Adrenal gland (tissue), 19 donors: Measurements from ENCODE around the gene TCEAL4. TPM values are rescaled to one million over a fixed set of nuclear protein-coding genes. Genes with fewer than 3 reads are reported as not detected.

Source experiments
- DNase-seq, 7 donors: peaks; one replicate each; pipeline ENCODE4 v3.0.0-alpha.2; 2019 to 2020
- H3K27ac ChIP-seq, 5 donors: fragments of 200-600 bp; sonication (generic) in 4 of 5; 1 replicate in 3 of 5; 2 replicates in 2 of 5; pipeline versions ENCODE4 v1.5.1 to v1.8.0; 2016 to 2020; ENCODE audit warnings: mild to moderate bottlenecking in 1 of 5
- H3K27me3 ChIP-seq: fragments of 200-600 bp; 2 replicates; pipeline ENCODE4 v1.8.0; 2021
- H3K36me3 ChIP-seq, 2 donors: fragments of 200-600 bp; replicated peaks in 1 of 2; 1 replicate in 1 of 2; 2 replicates in 1 of 2; pipeline versions ENCODE4 v1.5.1 to v1.8.0; 2018 to 2022
- H3K4me1 ChIP-seq, 2 donors: fragments of 200-600 bp; replicated peaks in 1 of 2; 1 replicate in 1 of 2; 2 replicates in 1 of 2; pipeline versions ENCODE4 v1.5.1 to v1.8.0; 2018 to 2021
- H3K4me3 ChIP-seq, 4 donors: fragments of 200-600 bp; sonication (generic) in 3 of 4; one replicate each; pipeline ENCODE4 v1.5.1; 2016 to 2018
- H3K9me3 ChIP-seq, 3 donors: fragments of 200-600 bp; sonication (generic) in 1 of 3; replicated peaks in 1 of 3; 1 replicate in 2 of 3; 2 replicates in 1 of 3; pipeline versions ENCODE4 v1.5.1 to v1.8.0; 2016 to 2021
- POLR2A ChIP-seq, 2 donors: fragments of 450-650 bp; IDR thresholded peaks; one replicate each; pipeline ENCODE4 v1.6.1; 2017; ENCODE audit warnings: antibody characterized with exemption in 2 of 2, mild to moderate bottlenecking in 2 of 2, moderate library complexity in 1 of 2
- WGBS, 4 donors: extraction: QIAGEN DNeasy Blood & Tissue Kit in 2 of 4; methylation state at CpG; one replicate each; pipeline versions ENCODE4 v1.1.5 to v1.1.7; 2013 to 2017; 5-methylcytosine and 5-hydroxymethylcytosine counted together
- intact Hi-C, 2 donors: fragments of 100-400 bp; cut with DNase I; formaldehyde crosslinking; loops; one replicate each; pipeline versions ENCODE4 v1.14.1 to v1.15.0; 2022 to 2023
- long read RNA-seq, 10 donors: library from polyadenylated mRNA in 3 of 10; unstranded in 2 of 10; stranded (forward) in 1 of 10; transcript quantifications; one replicate each; pipeline ENCODE4 v2.0.0 and lab custom pipeline, GENCODE V29; 2021 to 2026
- polyA plus RNA-seq, 3 donors: library from polyadenylated mRNA; stranded (reverse); fragments of 200-250 nt in 2 of 3; fragments of 350-450 nt in 1 of 3; fragmentation: Illumina TruSeq in 1 of 3; extraction: RNeasy Lipid Tissue Mini Kit (QIAGEN cat#74804) in 1 of 3; gene quantifications; one replicate each; pipeline ENCODE4 v1.2.3, GENCODE V29; 2013 to 2014
- total RNA-seq, 9 donors: library from RNA; depleted of rRNA in 4 of 9; stranded (reverse); fragments of >200 nt in 4 of 9; fragments of 120-200 nt in 1 of 9; fragmentation: NEBNext Ultra II Directional in 1 of 9; extraction: Animal tissue kit (Norgen Biotek cat#: 25700) in 1 of 9; gene quantifications; one replicate each; pipeline versions ENCODE4 v1.1.0 to v1.2.4, GENCODE V29; 2013 to 2023
- TF ChIP-seq, protein P1 (sequence below), 6 experiments: fragments of 450-650 bp in 4 of 6; fragments of 200-600 bp in 2 of 6; sonication (generic) in 1 of 6; IDR thresholded peaks; 1 replicate in 5 of 6; 2 replicates in 1 of 6; pipeline versions ENCODE4 v1.5.1 to v1.8.0; 2016 to 2021; ENCODE audit warnings: antibody characterized with exemption in 6 of 6, mild to moderate bottlenecking in 2 of 6, moderate library complexity in 1 of 6
- donor health status: healthy with polysubstance abuse.
- donor health status: Bipolar disorder and iron deficiency.
- donor health status: DM: yes; HTN: yes; CAD: no.
- donor health status: DM: no; HTN: no; CAD: no.
- donor health status: DM: no; HTN: no; CAD: no.
- donor health status: DM: yes; HTN: yes; CAD: no.

The TCEAL4 gene
- total RNA-seq: 100 to 1,000 TPM in 8 of 9 donors, 10 to 100 TPM in 1; 64.9 to 158 (median 135) TPM
- polyA plus RNA-seq: 100 to 1,000 TPM; 260 to 620 (median 476) TPM
- long read RNA-seq, donor 1, transcript TCEAL4-204 (2 exons, 891 nt): minor isoform, 9 of 112 reads
- long read RNA-seq, donor 1, transcript TCEAL4-208 (3 exons, 1,273 nt): major isoform, 84 of 112 reads
- long read RNA-seq, donor 1, transcript TCEAL4-212 (3 exons, 1,008 nt): minor isoform, 7 of 112 reads
- long read RNA-seq, donor 1, transcript TCEAL4-206 (3 exons, 1,135 nt): minor isoform, 5 of 112 reads
- long read RNA-seq, donor 1, partial matches to known transcripts: 0 of 112 reads
- long read RNA-seq, donor 1, other reads (novel, unspliced or antisense): 5 of 112 reads
- long read RNA-seq, donor 2, transcript TCEAL4-208 (3 exons, 1,273 nt): major isoform, 81 of 108 reads
- long read RNA-seq, donor 2, transcript TCEAL4-212 (3 exons, 1,008 nt): minor isoform, 6 of 108 reads
- long read RNA-seq, donor 2, transcript TCEAL4-204 (2 exons, 891 nt): minor isoform, 9 of 108 reads
- long read RNA-seq, donor 2, partial matches to known transcripts: 0 of 108 reads
- long read RNA-seq, donor 2, other reads (novel, unspliced or antisense): 6 of 108 reads
- long read RNA-seq, donor 3, transcript TCEAL4-208 (3 exons, 1,273 nt): major isoform, 52 of 69 reads
- long read RNA-seq, donor 3, partial matches to known transcripts: 0 of 69 reads
- long read RNA-seq, donor 3, other reads (novel, unspliced or antisense): 6 of 69 reads
- long read RNA-seq, donor 4, transcript TCEAL4-208 (3 exons, 1,273 nt): major isoform, 86 of 105 reads
- long read RNA-seq, donor 4, transcript TCEAL4-212 (3 exons, 1,008 nt): minor isoform, 5 of 105 reads
- long read RNA-seq, donor 4, transcript TCEAL4-206 (3 exons, 1,135 nt): minor isoform, 6 of 105 reads
- long read RNA-seq, donor 4, partial matches to known transcripts: 4 of 105 reads
- long read RNA-seq, donor 4, other reads (novel, unspliced or antisense): 4 of 105 reads
- long read RNA-seq, donor 5, transcript TCEAL4-206 (3 exons, 1,135 nt): minor isoform, 10 of 166 reads
- long read RNA-seq, donor 5, transcript TCEAL4-208 (3 exons, 1,273 nt): major isoform, 139 of 166 reads
- long read RNA-seq, donor 5, transcript TCEAL4-212 (3 exons, 1,008 nt): minor isoform, 5 of 166 reads
- long read RNA-seq, donor 5, partial matches to known transcripts: 0 of 166 reads
- long read RNA-seq, donor 5, other reads (novel, unspliced or antisense): 9 of 166 reads
- long read RNA-seq, donor 6, transcript TCEAL4-208 (3 exons, 1,273 nt): major isoform, 82 of 124 reads
- long read RNA-seq, donor 6, transcript TCEAL4-206 (3 exons, 1,135 nt): minor isoform, 8 of 124 reads
- long read RNA-seq, donor 6, transcript TCEAL4-212 (3 exons, 1,008 nt): minor isoform, 13 of 124 reads
- long read RNA-seq, donor 6, partial matches to known transcripts: 1 of 124 reads
- long read RNA-seq, donor 6, other reads (novel, unspliced or antisense): 15 of 124 reads
- long read RNA-seq, donor 7, transcript TCEAL4-212 (3 exons, 1,008 nt): minor isoform, 5 of 47 reads
- long read RNA-seq, donor 7, transcript TCEAL4-208 (3 exons, 1,273 nt): major isoform, 37 of 47 reads
- long read RNA-seq, donor 7, partial matches to known transcripts: 0 of 47 reads
- long read RNA-seq, donor 7, other reads (novel, unspliced or antisense): 0 of 47 reads
- long read RNA-seq, donor 8, transcript TCEAL4-208 (3 exons, 1,273 nt): major isoform, 68 of 92 reads
- long read RNA-seq, donor 8, transcript TCEAL4-212 (3 exons, 1,008 nt): minor isoform, 8 of 92 reads
- long read RNA-seq, donor 8, partial matches to known transcripts: 0 of 92 reads
- long read RNA-seq, donor 8, other reads (novel, unspliced or antisense): 7 of 92 reads
- long read RNA-seq, donor 9, transcript TCEAL4-204 (2 exons, 891 nt): minor isoform, 9 of 90 reads
- long read RNA-seq, donor 9, transcript TCEAL4-212 (3 exons, 1,008 nt): minor isoform, 12 of 90 reads
- long read RNA-seq, donor 9, transcript TCEAL4-208 (3 exons, 1,273 nt): major isoform, 56 of 90 reads
- long read RNA-seq, donor 9, partial matches to known transcripts: 0 of 90 reads
- long read RNA-seq, donor 9, other reads (novel, unspliced or antisense): 7 of 90 reads
- long read RNA-seq, donor 10, transcript TCEAL4-208 (3 exons, 1,273 nt): major isoform, 35 of 44 reads
- long read RNA-seq, donor 10, partial matches to known transcripts: 0 of 44 reads
- long read RNA-seq, donor 10, other reads (novel, unspliced or antisense): 0 of 44 reads

DNA sequence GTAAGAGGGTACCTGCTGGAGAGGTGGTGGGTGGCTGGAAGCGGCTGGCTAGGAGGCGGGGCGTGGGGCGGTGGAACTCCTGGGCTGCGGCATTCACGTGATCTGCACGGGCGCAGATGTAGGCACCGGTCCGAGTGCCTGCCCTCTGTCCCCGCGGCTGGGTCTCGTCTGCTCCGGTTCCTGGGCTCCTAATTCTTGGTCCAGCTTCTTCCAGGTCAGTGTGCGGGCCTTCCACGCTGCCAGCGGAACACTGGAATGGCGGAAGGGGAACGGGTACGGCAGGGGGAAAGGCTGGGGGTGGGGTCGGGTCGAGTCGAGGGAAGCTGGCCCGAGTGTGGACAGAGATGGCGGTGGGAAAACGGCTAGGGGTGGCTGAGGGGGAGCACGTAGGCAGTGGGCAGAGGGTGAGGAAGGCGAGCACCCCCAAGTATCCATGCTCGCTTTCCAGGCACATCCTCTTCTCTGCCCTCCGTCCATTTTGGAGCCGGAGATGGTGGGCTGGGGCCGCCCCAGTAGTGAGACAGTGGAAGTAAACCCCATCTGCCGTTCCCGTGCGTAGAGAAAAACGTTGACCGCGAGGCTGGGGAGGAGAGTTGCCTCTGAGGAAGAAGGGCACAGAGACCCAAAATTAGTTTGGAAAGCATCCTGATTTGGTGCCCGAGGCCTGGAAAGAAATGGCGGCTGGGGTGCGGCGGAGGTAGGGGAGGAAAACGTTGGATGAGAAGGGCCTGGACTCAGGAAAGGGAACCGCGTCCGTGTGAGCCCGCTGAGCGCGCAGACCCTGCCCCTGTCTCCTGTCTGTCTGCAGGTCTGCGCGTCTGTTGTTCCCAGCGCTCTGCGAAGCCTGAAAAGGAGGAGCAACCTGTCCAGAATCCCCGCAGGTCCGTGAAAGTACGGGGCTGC lies at the start of gene TCEAL4:
TCEAL4 (plus strand) TSS at position 105 of the 903 bp plus-strand sequence. CDS start 1,161 bp downstream, outside the sequence.
- Histone ChIP-seq H3K27ac (peak within 1 kb of the TSS; percentile 30 to 92 (median 76)), H3K4me1 (peaks cover 0 to 4% of the 10 kb centered on the region in 2 donors), H3K9me3 (no peaks in the 10 kb centered on the region), H3K4me3 (peak within 1 kb of the TSS in 3 of 4 donors; percentile 8 to 70 (median 45)), H3K27me3 (no peaks in the 10 kb centered on the region), H3K36me3 (no peaks in the 10 kb centered on the region)
- TF ChIP-seq, protein P1, sequence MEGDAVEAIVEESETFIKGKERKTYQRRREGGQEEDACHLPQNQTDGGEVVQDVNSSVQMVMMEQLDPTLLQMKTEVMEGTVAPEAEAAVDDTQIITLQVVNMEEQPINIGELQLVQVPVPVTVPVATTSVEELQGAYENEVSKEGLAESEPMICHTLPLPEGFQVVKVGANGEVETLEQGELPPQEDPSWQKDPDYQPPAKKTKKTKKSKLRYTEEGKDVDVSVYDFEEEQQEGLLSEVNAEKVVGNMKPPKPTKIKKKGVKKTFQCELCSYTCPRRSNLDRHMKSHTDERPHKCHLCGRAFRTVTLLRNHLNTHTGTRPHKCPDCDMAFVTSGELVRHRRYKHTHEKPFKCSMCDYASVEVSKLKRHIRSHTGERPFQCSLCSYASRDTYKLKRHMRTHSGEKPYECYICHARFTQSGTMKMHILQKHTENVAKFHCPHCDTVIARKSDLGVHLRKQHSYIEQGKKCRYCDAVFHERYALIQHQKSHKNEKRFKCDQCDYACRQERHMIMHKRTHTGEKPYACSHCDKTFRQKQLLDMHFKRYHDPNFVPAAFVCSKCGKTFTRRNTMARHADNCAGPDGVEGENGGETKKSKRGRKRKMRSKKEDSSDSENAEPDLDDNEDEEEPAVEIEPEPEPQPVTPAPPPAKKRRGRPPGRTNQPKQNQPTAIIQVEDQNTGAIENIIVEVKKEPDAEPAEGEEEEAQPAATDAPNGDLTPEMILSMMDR (IDR thresholded peaks at IDR 0.05): no peak
- peak in 1 of 2 donors; percentile 56 for TF ChIP-seq POLR2A (IDR thresholded peaks at IDR 0.05)
- 1 to 34% (median 10%) methylated on average over 23 to 56 of the region's 56 CpGs for WGBS, 4 donors
- intact Hi-C loops: no loop called here
- DNase-seq: peak; percentile 44 to 78 (median 61)

DNA sequence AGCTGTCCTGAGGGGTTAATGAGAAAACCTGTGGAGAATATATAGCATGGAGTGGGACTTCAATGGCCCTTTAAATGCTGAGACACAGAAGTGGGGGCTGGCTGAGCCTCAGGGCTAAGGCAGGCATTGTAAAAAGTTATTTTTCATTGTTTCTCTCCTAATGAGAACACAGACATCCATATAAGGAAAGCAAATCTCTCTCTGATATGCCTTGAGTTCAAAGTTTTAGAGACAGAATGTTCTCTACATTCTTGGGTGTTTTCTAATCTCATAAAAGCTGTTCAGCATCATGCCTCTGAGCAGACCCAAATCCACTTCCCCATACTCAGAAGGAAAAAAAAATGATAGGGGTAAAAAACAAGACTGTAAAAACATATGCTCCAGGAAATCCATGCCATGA lies 49.2 kb upstream of the TCEAL4 start:
- Histone ChIP-seq H3K4me3 (no peak overlapping the region), H3K27ac (peak overlapping the region in 2 of 5 donors; percentile 62 to 83), H3K4me1 (no peaks in the 10 kb centered on the region), H3K36me3 (no peaks in the 10 kb centered on the region), H3K9me3 (no peaks in the 10 kb centered on the region), H3K27me3 (peaks cover 3% of the 10 kb centered on the region)
- TF ChIP-seq POLR2A (IDR thresholded peaks at IDR 0.05): no peak
- TF ChIP-seq, protein P1 (IDR thresholded peaks at IDR 0.05): no peak
- intact Hi-C loops: loop anchor here (10.0 kb wide), 2 partner anchors 139 to 169 kb away; no protein-coding TSS in a partner anchor
- no peak for DNase-seq
